HG02763 (cell line): ENCODE measurements around the gene TREML4.

Experiments
- ATAC-seq: cut with Tn5 transposase; IDR thresholded peaks from one replicate; pipeline ENCODE4 v1.9.1; 2021; ENCODE audit warnings: mild to moderate bottlenecking, moderate library complexity; ENCODE audit not compliant: unreplicated experiment

Gene TREML4

DNA sequence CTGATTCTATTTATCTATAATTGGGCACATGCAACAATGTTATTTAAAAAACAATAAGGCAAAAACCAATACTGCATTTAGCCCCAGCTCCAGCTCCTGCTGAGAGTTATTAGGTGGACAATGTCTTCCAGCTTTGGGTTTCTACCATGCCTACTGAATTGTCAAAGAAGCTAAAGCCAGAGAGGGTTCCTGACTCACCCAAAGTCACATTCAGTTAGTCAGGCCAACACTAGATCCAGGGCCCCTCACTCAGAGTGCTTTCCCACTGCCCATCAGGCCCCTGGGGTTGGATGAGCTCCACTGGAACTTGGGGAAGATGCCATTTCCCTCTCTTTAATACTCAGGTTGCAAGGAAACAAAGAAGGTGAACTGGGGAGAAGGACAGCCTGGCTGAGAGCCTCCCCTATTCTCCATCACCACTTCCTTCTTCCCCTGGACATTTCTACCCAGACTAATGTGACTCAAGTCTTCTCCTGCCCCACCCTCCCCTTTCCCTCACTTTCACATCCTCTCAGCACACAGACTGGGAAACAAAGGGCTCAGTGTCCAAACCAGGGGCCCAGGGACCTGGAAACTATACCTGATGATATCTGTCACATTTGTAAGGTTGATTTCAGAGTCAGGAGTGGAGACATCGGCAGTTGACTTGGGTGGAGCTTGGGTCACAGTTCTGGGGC lies 52.4 kb downstream of the TREML4 start:
- no peak for ATAC-seq

DNA sequence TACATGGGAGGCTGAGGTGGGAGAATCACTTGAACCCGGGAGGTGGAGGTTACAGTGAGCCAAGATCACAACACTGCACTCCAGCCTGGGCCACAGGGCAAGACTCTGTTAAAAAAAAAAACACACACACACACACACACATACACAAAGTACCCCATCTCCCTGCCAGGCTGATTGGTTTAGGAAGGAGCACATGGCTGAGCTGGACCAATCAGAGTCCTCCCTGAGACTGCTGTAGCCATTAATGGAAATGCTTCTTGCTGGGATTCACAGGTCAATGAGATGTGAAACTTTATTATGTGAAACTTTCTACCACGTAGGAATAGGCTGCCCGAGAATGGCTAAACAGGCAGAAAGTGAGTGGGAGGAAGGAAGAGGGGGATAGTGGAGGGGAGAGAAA lies 55.5 kb downstream of the TREML4 start:
- no peak for ATAC-seq

DNA sequence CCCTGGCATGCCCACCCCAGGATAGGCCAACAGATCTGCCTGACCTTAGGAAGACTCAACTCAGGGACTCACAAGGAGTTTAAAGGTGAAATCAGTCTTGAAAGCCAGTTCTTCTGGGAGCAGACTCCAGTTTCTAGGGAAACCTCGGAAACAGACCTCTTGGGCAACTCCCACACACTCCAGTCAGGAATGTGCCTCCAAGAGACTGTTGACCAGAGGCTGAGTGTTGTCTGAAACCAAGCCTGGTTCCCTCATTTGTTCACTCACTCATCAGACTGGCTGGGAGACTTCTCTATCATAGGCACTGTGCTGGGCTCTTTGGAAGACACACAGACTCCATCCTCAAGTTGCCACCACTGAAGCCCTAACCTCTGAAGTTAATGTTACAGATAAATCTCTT lies 56.6 kb downstream of the TREML4 start:
- ATAC-seq, result no peak

DNA sequence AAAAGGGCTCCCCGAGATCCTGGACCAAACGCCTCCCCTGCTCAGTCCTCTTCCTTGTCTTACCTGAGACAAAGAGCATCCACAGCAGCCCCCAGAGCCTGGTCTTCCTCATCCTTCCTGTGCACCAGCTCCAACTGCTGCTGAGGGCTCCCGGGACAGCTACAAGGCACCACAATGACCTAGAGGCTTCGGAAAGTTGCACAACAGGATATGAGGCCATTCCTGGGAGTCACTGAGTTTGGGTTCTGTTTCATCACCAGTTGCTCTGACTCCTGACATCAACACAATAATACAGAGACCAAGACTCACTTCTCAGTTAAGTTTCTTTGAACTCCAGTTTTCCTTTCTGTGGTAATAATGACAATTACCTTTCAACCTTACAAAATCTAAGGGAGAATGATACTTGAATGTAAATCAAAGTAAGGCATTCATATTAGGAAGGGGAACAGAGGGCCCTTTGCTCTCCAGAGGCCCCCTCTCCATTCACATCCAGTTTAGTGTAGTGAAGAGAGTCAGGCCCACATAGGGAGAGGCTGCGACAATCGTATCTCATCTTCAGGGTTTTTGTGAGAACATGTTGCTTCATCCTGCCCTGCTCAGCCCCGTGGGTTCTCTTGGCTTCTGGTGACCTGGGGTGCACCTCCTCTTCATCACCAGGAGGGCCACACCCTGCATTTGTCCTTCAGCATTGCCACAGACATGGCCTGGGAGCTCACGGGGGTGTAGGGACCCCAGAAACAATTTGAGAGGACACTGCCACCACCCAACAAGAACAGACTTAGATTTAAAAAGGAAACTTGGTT lies 58.6 kb downstream of the TREML4 start, which contains the start of gene TREM1:
TSS of gene TREM1 (minus strand) at position 139 of the 803 bp plus-strand sequence. CDS start at position 112, 27 bp downstream.
- no peak for ATAC-seq

DNA sequence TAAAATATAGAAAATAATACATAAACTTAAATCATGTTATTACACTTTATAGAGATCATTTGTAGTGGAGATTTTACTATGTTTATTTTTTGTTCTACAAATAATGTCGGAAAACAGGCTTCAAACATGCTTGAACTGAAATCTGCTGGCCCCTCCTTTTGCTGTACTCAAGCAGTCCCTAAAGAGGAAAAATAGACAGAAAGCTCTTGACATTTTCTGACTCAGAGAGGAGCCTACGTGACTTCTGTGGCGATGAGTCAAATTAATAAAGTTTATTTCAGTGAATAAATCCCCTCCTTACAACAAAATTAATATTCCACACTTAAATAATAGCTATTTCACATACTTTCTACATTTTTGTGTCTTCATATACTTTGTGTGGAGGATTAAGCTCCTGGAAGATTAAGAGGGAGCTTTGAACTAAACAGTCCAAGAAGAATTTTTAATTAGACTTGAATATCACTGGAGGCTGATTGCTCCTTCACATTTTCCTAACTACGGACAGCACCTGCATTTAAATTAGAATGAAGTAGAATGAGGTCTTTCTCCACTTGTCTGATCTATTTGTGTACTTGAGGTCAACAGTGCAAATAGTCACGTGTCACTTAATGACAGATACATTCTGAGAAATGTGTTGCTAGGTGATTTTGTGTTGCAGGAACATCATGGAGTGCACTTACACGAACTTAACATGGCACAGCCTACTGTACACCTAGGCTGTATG lies 60.0 kb downstream of the TREML4 start:
- no peak for ATAC-seq
